Measurements from ENCODE around the gene EPHB2.

The EPHB2 gene

DNA sequence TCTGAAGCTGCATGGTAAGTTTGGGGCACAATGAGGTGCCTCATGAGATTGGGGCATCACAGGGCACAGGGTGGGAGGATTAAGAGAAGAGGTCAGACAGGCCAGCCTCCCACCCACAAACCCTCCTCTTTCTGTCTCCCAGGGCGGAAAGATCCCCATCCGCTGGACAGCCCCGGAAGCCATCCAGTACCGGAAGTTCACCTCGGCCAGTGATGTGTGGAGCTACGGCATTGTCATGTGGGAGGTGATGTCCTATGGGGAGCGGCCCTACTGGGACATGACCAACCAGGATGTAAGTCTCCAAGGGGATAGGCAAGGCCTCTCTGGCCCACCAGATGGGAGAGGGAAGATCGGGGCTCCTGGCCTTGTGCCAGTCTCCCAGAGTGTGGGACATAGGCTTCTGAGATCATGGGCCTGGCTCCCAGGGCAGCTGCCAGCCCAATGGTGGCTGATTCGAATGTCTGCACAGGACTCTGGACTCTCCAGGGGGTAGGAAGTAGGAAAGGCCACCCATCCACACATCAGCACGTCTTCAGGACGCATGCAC is 198.3 kb downstream of the EPHB2 start:
- peaks cover 0 to 13% (median 2%) of the 10 kb centered on the region in 5 experiments for H3K27me3 ChIP-seq (replicated peaks in 2 of 5; ENCODE audit: control insufficient read depth in 4 of 5, insufficient read depth in 5 of 5, low read length in 4 of 5)
- CTCF ChIA-PET, result interaction anchor here (1.3 kb wide), 1 partner anchor 20 kb away, joined by 3 read pairs; no protein-coding TSS in a partner anchor
- no peak for DNase-seq
- H3K9me3 ChIP-seq (ENCODE audit: control extremely low read depth in 1 of 5, control insufficient read depth in 4 of 5, insufficient read depth in 2 of 5, low read depth in 1 of 5, low read length in 4 of 5), result no peaks in the 10 kb centered on the region
- WGBS (ENCODE audit: insufficient coverage), result 97% methylated on average over 11 of the region's 11 CpGs
- no peak overlapping the region for H3K4me3 ChIP-seq (ENCODE audit: control insufficient read depth in 1 of 7, extremely low read depth in 1 of 7, insufficient read depth in 4 of 7, low read depth in 2 of 7, low read length in 6 of 7)
- no peaks in the 10 kb centered on the region for H3K36me3 ChIP-seq (ENCODE audit: control insufficient read depth in 4 of 4, insufficient read depth in 4 of 4, low read length in 3 of 4)
- POLR2A ChIA-PET, result no interaction called here
- no peaks in the 10 kb centered on the region for H3K4me1 ChIP-seq (ENCODE audit: control extremely low read depth in 1 of 4, control insufficient read depth in 4 of 4, insufficient read depth in 4 of 4, low read length in 3 of 4)
- H3K27ac ChIP-seq (ENCODE audit: insufficient read depth in 1 of 2, low read depth in 1 of 2, low read length in 2 of 2, poor library complexity in 1 of 2, severe bottlenecking in 2 of 2), result no peak overlapping the region

DNA sequence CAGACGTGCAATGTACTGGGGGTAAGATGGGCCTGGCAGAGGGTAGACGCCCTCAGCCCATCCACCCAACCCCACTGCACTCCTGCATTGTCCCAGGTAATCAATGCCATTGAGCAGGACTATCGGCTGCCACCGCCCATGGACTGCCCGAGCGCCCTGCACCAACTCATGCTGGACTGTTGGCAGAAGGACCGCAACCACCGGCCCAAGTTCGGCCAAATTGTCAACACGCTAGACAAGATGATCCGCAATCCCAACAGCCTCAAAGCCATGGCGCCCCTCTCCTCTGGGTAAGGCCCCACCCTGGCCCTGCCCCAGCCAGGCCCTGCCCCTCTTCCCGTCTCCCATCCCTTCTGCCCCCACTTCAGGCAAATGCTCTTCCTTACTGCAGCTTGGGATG is 199.6 kb downstream of the EPHB2 start:
- H3K4me3 ChIP-seq (ENCODE audit: control insufficient read depth in 1 of 7, extremely low read depth in 1 of 7, insufficient read depth in 4 of 7, low read depth in 2 of 7, low read length in 6 of 7), result no peak overlapping the region
- no peak for DNase-seq
- no peaks in the 10 kb centered on the region for H3K9me3 ChIP-seq (ENCODE audit: control extremely low read depth in 1 of 5, control insufficient read depth in 4 of 5, insufficient read depth in 2 of 5, low read depth in 1 of 5, low read length in 4 of 5)
- H3K27ac ChIP-seq (ENCODE audit: insufficient read depth in 1 of 2, low read depth in 1 of 2, low read length in 2 of 2, poor library complexity in 1 of 2, severe bottlenecking in 2 of 2), result no peak overlapping the region
- peaks cover 0 to 14% (median 2%) of the 10 kb centered on the region in 5 experiments for H3K27me3 ChIP-seq (replicated peaks in 2 of 5; ENCODE audit: control insufficient read depth in 4 of 5, insufficient read depth in 5 of 5, low read length in 4 of 5)
- H3K36me3 ChIP-seq (ENCODE audit: control insufficient read depth in 4 of 4, insufficient read depth in 4 of 4, low read length in 3 of 4), result no peaks in the 10 kb centered on the region
- ChIA-PET POLR2A (no interaction called here), CTCF (no interaction called here)
- no peaks in the 10 kb centered on the region for H3K4me1 ChIP-seq (ENCODE audit: control extremely low read depth in 1 of 4, control insufficient read depth in 4 of 4, insufficient read depth in 4 of 4, low read length in 3 of 4)
- WGBS (ENCODE audit: insufficient coverage), result 91% methylated on average over 13 of the region's 13 CpGs

DNA sequence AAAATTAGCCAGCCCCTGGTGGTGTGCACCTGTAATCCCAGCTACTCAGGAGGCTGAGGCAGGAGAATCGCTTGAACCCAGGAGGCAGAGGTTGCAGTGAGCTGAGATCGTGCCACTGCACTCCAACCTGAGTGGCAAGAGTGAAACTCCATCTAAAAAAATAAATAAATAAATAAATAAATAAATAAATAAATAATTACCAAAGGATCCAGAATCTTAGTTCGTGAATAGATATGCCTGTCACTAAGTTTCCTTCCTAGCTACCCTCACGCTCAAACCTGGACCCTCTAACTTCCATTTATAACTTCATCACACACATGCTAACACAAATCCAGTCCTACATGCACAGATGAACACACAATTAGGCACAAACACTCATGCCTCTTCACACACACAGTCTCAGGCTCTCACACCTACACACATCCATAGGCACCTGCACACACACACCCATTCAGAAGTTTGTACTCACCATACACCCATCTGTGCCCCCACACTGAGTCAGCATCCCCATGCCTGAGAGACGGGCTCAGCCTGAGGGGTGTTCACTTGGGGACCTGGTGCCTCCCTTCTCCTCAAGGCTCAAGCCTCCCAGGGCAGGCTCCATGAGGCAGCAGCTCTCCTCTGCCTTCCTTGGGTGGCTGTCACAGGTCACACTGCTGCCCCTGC is 200.5 kb downstream of the EPHB2 start:
- ChIA-PET CTCF (no interaction called here), POLR2A (no interaction called here)
- H3K27ac ChIP-seq (ENCODE audit: insufficient read depth in 1 of 2, low read depth in 1 of 2, low read length in 2 of 2, poor library complexity in 1 of 2, severe bottlenecking in 2 of 2), result no peak overlapping the region
- no peak overlapping the region for H3K4me3 ChIP-seq (ENCODE audit: control insufficient read depth in 1 of 7, extremely low read depth in 1 of 7, insufficient read depth in 4 of 7, low read depth in 2 of 7, low read length in 6 of 7)
- no peaks in the 10 kb centered on the region for H3K9me3 ChIP-seq (ENCODE audit: control extremely low read depth in 1 of 5, control insufficient read depth in 4 of 5, insufficient read depth in 2 of 5, low read depth in 1 of 5, low read length in 4 of 5)
- no peaks in the 10 kb centered on the region for H3K4me1 ChIP-seq (ENCODE audit: control extremely low read depth in 1 of 4, control insufficient read depth in 4 of 4, insufficient read depth in 4 of 4, low read length in 3 of 4)
- no peaks in the 10 kb centered on the region for H3K36me3 ChIP-seq (ENCODE audit: control insufficient read depth in 4 of 4, insufficient read depth in 4 of 4, low read length in 3 of 4)
- WGBS (ENCODE audit: insufficient coverage), result 93% methylated on average over 3 of the region's 5 CpGs
- DNase-seq, result no peak
- peaks cover 0 to 20% (median 4%) of the 10 kb centered on the region in 5 experiments for H3K27me3 ChIP-seq (replicated peaks in 2 of 5; ENCODE audit: control insufficient read depth in 4 of 5, insufficient read depth in 5 of 5, low read length in 4 of 5)

DNA sequence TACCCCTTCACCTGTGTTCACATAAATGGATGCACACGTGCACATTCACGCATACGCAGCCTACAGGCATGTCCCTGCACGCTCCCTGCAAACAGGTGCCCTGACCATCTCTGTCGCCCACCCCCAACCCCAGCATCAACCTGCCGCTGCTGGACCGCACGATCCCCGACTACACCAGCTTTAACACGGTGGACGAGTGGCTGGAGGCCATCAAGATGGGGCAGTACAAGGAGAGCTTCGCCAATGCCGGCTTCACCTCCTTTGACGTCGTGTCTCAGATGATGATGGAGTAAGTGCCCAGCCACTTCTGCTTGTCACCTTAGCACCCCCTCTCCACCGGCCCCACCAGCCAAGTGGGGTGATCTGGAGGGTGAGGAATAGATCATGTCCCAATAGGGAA is 201.7 kb downstream of the EPHB2 start:
- Histone ChIP-seq H3K4me3 (ENCODE audit: control insufficient read depth in 1 of 7, extremely low read depth in 1 of 7, insufficient read depth in 4 of 7, low read depth in 2 of 7, low read length in 6 of 7) (no peak overlapping the region), H3K27me3 (replicated peaks in 2 of 5; ENCODE audit: control insufficient read depth in 4 of 5, insufficient read depth in 5 of 5, low read length in 4 of 5) (peaks cover 0 to 25% (median 4%) of the 10 kb centered on the region in 5 experiments), H3K9me3 (ENCODE audit: control extremely low read depth in 1 of 5, control insufficient read depth in 4 of 5, insufficient read depth in 2 of 5, low read depth in 1 of 5, low read length in 4 of 5) (no peaks in the 10 kb centered on the region), H3K36me3 (ENCODE audit: control insufficient read depth in 4 of 4, insufficient read depth in 4 of 4, low read length in 3 of 4) (no peaks in the 10 kb centered on the region), H3K27ac (ENCODE audit: insufficient read depth in 1 of 2, low read depth in 1 of 2, low read length in 2 of 2, poor library complexity in 1 of 2, severe bottlenecking in 2 of 2) (no peak overlapping the region), H3K4me1 (ENCODE audit: control extremely low read depth in 1 of 4, control insufficient read depth in 4 of 4, insufficient read depth in 4 of 4, low read length in 3 of 4) (no peaks in the 10 kb centered on the region)
- DNase-seq, result no peak
- ChIA-PET POLR2A (no interaction called here), CTCF (no interaction called here)
- WGBS (ENCODE audit: insufficient coverage), result 95% methylated on average over 13 of the region's 16 CpGs

DNA sequence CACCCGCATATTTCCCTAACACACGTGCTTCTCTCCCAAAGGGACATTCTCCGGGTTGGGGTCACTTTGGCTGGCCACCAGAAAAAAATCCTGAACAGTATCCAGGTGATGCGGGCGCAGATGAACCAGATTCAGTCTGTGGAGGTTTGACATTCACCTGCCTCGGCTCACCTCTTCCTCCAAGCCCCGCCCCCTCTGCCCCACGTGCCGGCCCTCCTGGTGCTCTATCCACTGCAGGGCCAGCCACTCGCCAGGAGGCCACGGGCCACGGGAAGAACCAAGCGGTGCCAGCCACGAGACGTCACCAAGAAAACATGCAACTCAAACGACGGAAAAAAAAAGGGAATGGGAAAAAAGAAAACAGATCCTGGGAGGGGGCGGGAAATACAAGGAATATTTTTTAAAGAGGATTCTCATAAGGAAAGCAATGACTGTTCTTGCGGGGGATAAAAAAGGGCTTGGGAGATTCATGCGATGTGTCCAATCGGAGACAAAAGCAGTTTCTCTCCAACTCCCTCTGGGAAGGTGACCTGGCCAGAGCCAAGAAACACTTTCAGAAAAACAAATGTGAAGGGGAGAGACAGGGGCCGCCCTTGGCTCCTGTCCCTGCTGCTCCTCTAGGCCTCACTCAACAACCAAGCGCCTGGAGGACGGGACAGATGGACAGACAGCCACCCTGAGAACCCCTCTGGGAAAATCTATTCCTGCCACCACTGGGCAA is 202.9 kb downstream of the EPHB2 start:
- ChIA-PET CTCF (no interaction called here), POLR2A (no interaction called here)
- Histone ChIP-seq H3K27me3 (replicated peaks in 2 of 5; ENCODE audit: control insufficient read depth in 4 of 5, insufficient read depth in 5 of 5, low read length in 4 of 5) (peaks cover 0 to 25% (median 4%) of the 10 kb centered on the region in 5 experiments), H3K36me3 (ENCODE audit: control insufficient read depth in 4 of 4, insufficient read depth in 4 of 4, low read length in 3 of 4) (no peaks in the 10 kb centered on the region), H3K4me1 (ENCODE audit: control extremely low read depth in 1 of 4, control insufficient read depth in 4 of 4, insufficient read depth in 4 of 4, low read length in 3 of 4) (no peaks in the 10 kb centered on the region), H3K4me3 (ENCODE audit: control insufficient read depth in 1 of 7, extremely low read depth in 1 of 7, insufficient read depth in 4 of 7, low read depth in 2 of 7, low read length in 6 of 7) (no peak overlapping the region), H3K27ac (ENCODE audit: insufficient read depth in 1 of 2, low read depth in 1 of 2, low read length in 2 of 2, poor library complexity in 1 of 2, severe bottlenecking in 2 of 2) (no peak overlapping the region), H3K9me3 (ENCODE audit: control extremely low read depth in 1 of 5, control insufficient read depth in 4 of 5, insufficient read depth in 2 of 5, low read depth in 1 of 5, low read length in 4 of 5) (no peaks in the 10 kb centered on the region)
- DNase-seq, result no peak
- WGBS (ENCODE audit: insufficient coverage), result 93% methylated on average over 22 of the region's 24 CpGs

DNA sequence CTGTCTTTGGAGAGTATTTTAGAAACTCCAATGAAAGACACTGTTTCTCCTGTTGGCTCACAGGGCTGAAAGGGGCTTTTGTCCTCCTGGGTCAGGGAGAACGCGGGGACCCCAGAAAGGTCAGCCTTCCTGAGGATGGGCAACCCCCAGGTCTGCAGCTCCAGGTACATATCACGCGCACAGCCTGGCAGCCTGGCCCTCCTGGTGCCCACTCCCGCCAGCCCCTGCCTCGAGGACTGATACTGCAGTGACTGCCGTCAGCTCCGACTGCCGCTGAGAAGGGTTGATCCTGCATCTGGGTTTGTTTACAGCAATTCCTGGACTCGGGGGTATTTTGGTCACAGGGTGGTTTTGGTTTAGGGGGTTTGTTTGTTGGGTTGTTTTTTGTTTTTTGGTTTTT is 203.5 kb downstream of the EPHB2 start:
- 90% methylated on average over 9 of the region's 10 CpGs for WGBS (ENCODE audit: insufficient coverage)
- H3K9me3 ChIP-seq (ENCODE audit: control extremely low read depth in 1 of 5, control insufficient read depth in 4 of 5, insufficient read depth in 2 of 5, low read depth in 1 of 5, low read length in 4 of 5), result no peaks in the 10 kb centered on the region
- peaks cover 0 to 25% (median 4%) of the 10 kb centered on the region in 5 experiments for H3K27me3 ChIP-seq (replicated peaks in 2 of 5; ENCODE audit: control insufficient read depth in 4 of 5, insufficient read depth in 5 of 5, low read length in 4 of 5)
- H3K4me3 ChIP-seq (ENCODE audit: control insufficient read depth in 1 of 7, extremely low read depth in 1 of 7, insufficient read depth in 4 of 7, low read depth in 2 of 7, low read length in 6 of 7), result no peak overlapping the region
- CTCF ChIA-PET, result no interaction called here
- no peak for DNase-seq
- no peaks in the 10 kb centered on the region for H3K36me3 ChIP-seq (ENCODE audit: control insufficient read depth in 4 of 4, insufficient read depth in 4 of 4, low read length in 3 of 4)
- POLR2A ChIA-PET, result no interaction called here
- H3K4me1 ChIP-seq (ENCODE audit: control extremely low read depth in 1 of 4, control insufficient read depth in 4 of 4, insufficient read depth in 4 of 4, low read length in 3 of 4), result no peaks in the 10 kb centered on the region
- no peak overlapping the region for H3K27ac ChIP-seq (ENCODE audit: insufficient read depth in 1 of 2, low read depth in 1 of 2, low read length in 2 of 2, poor library complexity in 1 of 2, severe bottlenecking in 2 of 2)

DNA sequence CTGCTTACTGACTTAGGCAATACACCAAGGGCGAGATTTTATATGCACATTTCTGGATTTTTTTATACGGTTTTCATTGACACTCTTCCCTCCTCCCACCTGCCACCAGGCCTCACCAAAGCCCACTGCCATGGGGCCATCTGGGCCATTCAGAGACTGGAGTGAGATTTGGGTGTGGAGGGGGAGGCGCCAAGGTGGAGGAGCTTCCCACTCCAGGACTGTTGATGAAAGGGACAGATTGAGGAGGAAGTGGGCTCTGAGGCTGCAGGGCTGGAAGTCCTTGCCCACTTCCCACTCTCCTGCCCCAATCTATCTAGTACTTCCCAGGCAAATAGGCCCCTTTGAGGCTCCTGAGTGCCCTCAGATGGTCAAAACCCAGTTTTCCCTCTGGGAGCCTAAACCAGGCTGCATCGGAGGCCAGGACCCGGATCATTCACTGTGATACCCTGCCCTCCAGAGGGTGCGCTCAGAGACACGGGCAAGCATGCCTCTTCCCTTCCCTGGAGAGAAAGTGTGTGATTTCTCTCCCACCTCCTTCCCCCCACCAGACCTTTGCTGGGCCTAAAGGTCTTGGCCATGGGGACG is 204.1 kb downstream of the EPHB2 start:
- Histone ChIP-seq H3K4me1 (ENCODE audit: control extremely low read depth in 1 of 4, control insufficient read depth in 4 of 4, insufficient read depth in 4 of 4, low read length in 3 of 4) (no peaks in the 10 kb centered on the region), H3K36me3 (ENCODE audit: control insufficient read depth in 4 of 4, insufficient read depth in 4 of 4, low read length in 3 of 4) (no peaks in the 10 kb centered on the region), H3K27ac (ENCODE audit: insufficient read depth in 1 of 2, low read depth in 1 of 2, low read length in 2 of 2, poor library complexity in 1 of 2, severe bottlenecking in 2 of 2) (no peak overlapping the region), H3K4me3 (ENCODE audit: control insufficient read depth in 1 of 7, extremely low read depth in 1 of 7, insufficient read depth in 4 of 7, low read depth in 2 of 7, low read length in 6 of 7) (no peak overlapping the region), H3K9me3 (ENCODE audit: control extremely low read depth in 1 of 5, control insufficient read depth in 4 of 5, insufficient read depth in 2 of 5, low read depth in 1 of 5, low read length in 4 of 5) (no peaks in the 10 kb centered on the region), H3K27me3 (replicated peaks in 2 of 5; ENCODE audit: control insufficient read depth in 4 of 5, insufficient read depth in 5 of 5, low read length in 4 of 5) (peaks cover 0 to 25% (median 4%) of the 10 kb centered on the region in 5 experiments)
- no peak for DNase-seq
- WGBS (ENCODE audit: insufficient coverage), result 83% methylated on average over 6 of the region's 8 CpGs
- ChIA-PET POLR2A (no interaction called here), CTCF (no interaction called here)
